Nephron progenitor cell (in vitro differentiated cells): ENCODE data around the gene SHC3.
A peak's percentile ranks its signal among the peaks of the same experiment; 100 is the strongest.

ENCODE experiments used
- DNase-seq: peaks from one replicate; pipeline ENCODE4 v3.0.0; 2021
- H3K27ac Mint-ChIP-seq: 2 replicates; pipeline ENCODE4 v1.8.0; 2021; ENCODE audit warnings: mild to moderate bottlenecking, moderate library complexity, mixed read lengths
- H3K27me3 Mint-ChIP-seq: 2 replicates; pipeline ENCODE4 v1.8.0; 2021; ENCODE audit warnings: mild to moderate bottlenecking, low read depth, mixed read lengths; ENCODE audit not compliant: poor library complexity
- H3K36me3 Mint-ChIP-seq: 2 replicates; pipeline ENCODE4 v1.8.0; 2021; ENCODE audit warnings: low read depth, mixed read lengths
- H3K4me1 Mint-ChIP-seq: 2 replicates; pipeline ENCODE4 v1.8.0; 2021; ENCODE audit warnings: mixed read lengths
- H3K4me3 Mint-ChIP-seq: 2 replicates; pipeline ENCODE4 v1.8.0; 2021; ENCODE audit warnings: mild to moderate bottlenecking, moderate library complexity, mixed read lengths
- H3K9me3 Mint-ChIP-seq: 2 replicates; pipeline ENCODE4 v1.8.0; 2021; ENCODE audit warnings: mild to moderate bottlenecking, moderate library complexity, mixed read lengths
- TF ChIP-seq, protein P1 (sequence below): fragments of 200-600 bp; sonication (generic); IDR thresholded peaks from 2 replicates; pipeline ENCODE4 v1.5.0; 2021; ENCODE audit warnings: antibody characterized with exemption

Gene SHC3

DNA sequence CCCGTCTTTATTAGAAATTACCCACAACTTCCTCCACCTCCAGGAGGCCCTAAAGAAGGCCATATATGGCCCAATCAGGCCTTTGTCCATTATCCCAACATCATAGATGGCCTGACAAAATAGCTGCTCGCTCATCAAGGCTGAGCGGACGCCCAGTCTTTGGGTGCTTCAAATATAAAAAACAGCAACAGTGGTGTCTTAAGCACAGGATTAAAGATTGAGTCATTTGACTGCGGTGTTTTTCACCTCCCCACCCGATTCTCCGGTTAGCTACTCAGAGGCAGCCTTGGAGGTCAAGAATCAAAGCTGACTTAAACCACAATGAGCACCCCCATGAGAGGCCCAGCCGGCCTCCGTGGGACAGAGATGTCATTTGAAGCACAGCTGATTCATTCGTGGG, 168.6 kb downstream of the SHC3 start:
- H3K4me1 Mint-ChIP-seq = no peaks in the 10 kb centered on the region
- H3K9me3 Mint-ChIP-seq = no peaks in the 10 kb centered on the region
- TF ChIP-seq, protein P1, sequence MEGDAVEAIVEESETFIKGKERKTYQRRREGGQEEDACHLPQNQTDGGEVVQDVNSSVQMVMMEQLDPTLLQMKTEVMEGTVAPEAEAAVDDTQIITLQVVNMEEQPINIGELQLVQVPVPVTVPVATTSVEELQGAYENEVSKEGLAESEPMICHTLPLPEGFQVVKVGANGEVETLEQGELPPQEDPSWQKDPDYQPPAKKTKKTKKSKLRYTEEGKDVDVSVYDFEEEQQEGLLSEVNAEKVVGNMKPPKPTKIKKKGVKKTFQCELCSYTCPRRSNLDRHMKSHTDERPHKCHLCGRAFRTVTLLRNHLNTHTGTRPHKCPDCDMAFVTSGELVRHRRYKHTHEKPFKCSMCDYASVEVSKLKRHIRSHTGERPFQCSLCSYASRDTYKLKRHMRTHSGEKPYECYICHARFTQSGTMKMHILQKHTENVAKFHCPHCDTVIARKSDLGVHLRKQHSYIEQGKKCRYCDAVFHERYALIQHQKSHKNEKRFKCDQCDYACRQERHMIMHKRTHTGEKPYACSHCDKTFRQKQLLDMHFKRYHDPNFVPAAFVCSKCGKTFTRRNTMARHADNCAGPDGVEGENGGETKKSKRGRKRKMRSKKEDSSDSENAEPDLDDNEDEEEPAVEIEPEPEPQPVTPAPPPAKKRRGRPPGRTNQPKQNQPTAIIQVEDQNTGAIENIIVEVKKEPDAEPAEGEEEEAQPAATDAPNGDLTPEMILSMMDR = no peak
- H3K4me3 Mint-ChIP-seq = no peak overlapping the region
- no peak for DNase-seq
- H3K27ac Mint-ChIP-seq = no peak overlapping the region
- peaks cover 3% of the 10 kb centered on the region for H3K27me3 Mint-ChIP-seq
- peaks cover 19% of the 10 kb centered on the region for H3K36me3 Mint-ChIP-seq

DNA sequence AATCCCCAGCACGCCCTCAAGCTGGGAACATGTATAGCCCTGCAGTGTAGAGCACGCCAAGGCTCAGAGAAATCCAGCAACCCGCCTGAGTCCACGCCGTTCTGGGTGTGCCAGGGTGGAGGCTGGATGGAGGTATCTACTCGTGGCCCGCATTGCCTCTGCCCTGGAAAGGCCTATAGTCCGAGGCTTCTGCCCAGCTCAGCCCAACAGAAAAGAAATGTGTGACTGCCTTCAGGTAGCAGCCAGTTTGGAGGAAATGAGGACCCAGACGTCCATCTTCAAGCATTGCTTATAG, 169.1 kb downstream of the SHC3 start:
- no peaks in the 10 kb centered on the region for H3K9me3 Mint-ChIP-seq

DNA sequence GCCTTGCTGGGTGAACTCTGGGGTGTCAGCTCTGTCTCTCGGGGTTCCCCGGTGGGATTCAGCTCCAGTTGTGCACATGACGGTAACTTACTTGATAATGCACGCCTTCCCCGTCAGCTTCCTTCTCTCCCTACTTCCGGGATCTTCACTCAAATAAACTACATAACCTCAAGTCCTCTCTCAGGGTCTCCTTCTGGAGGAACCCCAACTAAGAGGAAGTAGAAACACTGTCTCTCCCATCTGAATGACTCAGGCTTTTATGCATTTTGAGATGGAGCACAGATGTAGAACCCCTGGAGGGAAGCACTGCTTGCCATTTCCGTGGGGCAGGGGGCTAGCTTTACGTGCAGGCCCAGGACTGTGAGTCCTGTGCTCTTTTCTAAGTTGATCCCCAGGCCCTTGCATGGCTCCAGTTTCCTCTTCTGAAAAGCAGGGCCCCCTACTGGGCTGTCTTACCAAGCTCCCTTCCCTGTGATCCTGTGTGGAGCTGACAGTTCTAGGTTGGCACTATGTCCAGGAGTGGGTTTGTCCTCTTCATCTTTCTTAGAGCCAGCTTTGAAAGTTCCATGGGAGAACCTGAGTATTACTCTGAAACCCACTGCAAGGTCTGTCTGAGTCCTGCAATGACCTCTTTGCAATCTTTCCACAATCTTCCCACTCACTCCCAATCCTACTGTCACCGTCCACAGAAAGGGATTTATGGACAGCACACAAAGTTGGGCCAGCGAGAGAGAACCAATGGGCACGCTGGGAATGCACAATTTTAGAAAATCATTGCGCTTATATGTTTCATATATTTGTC, 169.7 kb downstream of the SHC3 start:
- H3K27me3 Mint-ChIP-seq = peaks cover 3% of the 10 kb centered on the region
- TF ChIP-seq, protein P1 = no peak
- no peak for DNase-seq
- H3K36me3 Mint-ChIP-seq = peaks cover 22% of the 10 kb centered on the region
- H3K27ac Mint-ChIP-seq = no peak overlapping the region
- no peaks in the 10 kb centered on the region for H3K9me3 Mint-ChIP-seq
- no peak overlapping the region for H3K4me3 Mint-ChIP-seq
- no peaks in the 10 kb centered on the region for H3K4me1 Mint-ChIP-seq

More for the DNA sequence above, 169.1 kb downstream of the SHC3 start:
- Mint-ChIP-seq H3K36me3 (peaks cover 20% of the 10 kb centered on the region), H3K27ac (no peak overlapping the region), H3K27me3 (peaks cover 3% of the 10 kb centered on the region), H3K4me1 (no peaks in the 10 kb centered on the region), H3K4me3 (no peak overlapping the region)
- TF ChIP-seq, protein P1 = no peak
- DNase-seq = no peak

DNA sequence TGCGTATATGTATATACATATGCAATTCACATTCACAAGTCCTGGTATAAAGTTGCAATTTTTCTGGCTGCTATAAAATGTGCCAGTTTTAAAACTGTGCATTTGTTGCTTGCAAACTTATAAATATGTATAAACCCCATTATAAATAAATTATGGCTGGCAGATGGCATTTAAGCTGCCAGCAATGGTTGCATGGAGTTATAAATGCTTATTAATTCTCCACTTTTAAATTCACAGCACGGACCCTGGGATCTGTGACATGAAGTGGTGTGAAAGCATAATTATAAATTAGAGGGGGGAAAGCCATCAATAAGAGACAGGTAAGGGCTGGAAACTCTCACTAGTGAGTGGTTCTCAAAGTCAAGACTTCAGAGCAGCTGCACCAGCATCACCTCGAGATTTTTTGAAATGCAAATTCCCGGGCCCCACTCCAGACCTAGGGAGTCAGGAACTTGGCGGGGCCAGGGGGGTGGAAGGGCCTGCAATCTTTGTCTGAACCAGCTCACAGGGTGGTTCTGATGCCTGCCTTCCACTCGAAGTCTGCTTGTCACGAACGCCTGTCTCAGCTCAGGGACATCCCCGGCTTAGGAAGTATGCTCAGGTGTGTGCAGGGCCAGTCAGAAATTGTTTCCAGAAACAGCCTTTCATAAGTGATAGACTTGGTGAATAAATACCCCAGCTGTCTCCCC, 170.4 kb downstream of the SHC3 start:
- TF ChIP-seq, protein P1 = no peak
- Mint-ChIP-seq H3K4me1 (no peaks in the 10 kb centered on the region), H3K9me3 (no peaks in the 10 kb centered on the region), H3K36me3 (peaks cover 29% of the 10 kb centered on the region), H3K4me3 (no peak overlapping the region), H3K27me3 (peaks cover 3% of the 10 kb centered on the region), H3K27ac (no peak overlapping the region)
- DNase-seq = no peak

DNA sequence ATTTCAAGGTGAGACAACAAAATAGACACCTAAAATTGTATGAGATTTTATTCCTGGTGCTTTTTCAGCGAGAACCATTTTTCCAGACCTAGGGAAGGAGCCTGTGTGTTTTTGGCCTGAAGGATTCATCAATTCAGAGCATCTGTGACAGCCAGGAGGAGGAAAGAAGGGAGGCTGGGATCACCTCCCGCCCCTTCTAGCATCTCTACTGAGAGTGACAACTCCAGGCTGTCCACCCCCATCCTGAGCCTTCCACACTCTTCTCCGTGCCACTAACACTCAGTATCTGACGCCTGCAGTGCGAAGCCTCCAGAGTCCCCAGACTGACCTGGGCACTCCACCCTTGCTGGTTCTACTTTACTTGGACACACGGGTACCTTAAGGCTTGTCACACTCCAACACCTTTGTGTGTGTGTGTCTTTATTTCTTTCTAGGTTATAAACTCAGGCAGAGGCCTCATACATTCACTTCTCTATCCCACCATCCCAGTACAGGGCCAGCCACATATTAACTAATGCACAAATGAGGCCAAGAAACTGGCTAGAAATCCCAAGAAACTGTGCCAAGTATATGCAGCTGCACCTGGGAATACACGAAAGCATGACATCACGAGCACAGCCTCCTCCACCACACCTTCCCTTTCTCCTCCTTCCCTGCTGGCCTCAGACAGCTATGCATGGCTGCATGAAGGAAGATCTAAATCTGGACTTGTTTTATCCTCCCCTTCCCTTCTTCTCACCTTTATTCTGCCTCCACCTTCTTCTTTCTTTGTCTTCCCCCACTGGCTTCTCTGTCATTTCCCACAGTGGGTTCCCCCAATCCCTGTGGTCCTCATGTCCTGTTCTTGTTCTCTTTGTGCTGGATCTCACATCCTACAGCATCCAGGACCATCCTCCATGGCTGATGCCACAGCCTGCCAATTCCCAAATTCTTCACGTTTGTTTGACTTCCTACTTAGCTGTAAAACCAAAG, 171.3 kb downstream of the SHC3 start:
- TF ChIP-seq, protein P1 = no peak
- no peaks in the 10 kb centered on the region for H3K9me3 Mint-ChIP-seq
- peaks cover 38% of the 10 kb centered on the region for H3K36me3 Mint-ChIP-seq
- no peak for DNase-seq
- peaks cover 3% of the 10 kb centered on the region for H3K27me3 Mint-ChIP-seq
- no peak overlapping the region for H3K4me3 Mint-ChIP-seq
- H3K4me1 Mint-ChIP-seq = peaks cover 3% of the 10 kb centered on the region
- peak overlapping the region; percentile 20 for H3K27ac Mint-ChIP-seq
